ENCODE measurements around the gene DRAM2. TPM values are rescaled to one million over a fixed set of nuclear protein-coding genes. Genes with fewer than 3 reads are reported as not detected.

DRAM2 gene
- total RNA-seq, 1 experiment from 2014 or later = 15.7 TPM

DNA sequence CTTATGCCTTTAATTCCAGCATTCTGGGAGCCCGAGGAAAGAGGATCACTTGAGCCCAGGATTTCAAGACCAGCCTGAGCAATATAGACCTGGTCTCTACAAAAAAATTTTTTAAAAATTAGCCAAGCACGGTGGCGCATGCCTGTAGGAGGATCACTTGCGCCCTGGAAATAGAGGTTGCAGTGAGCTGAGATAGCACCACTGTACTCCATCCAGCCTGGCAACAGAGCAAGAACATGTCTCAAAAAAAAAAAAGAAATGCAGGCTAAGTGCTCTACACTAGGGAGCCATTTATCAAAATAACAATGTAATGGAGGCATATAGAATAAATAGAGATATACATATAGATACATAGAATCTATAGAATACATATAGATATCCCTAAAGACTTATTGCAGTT is 23.5 kb upstream of the DRAM2 start:
- H3K27ac ChIP-seq (ENCODE audit: low read length) = no peak overlapping the region
- H3K4me1 ChIP-seq (ENCODE audit: control insufficient read depth, insufficient read depth, low read length) = no peaks in the 10 kb centered on the region
- H3K36me3 ChIP-seq (ENCODE audit: control insufficient read depth, insufficient read depth, low read length) = peaks cover 4% of the 10 kb centered on the region; the same call in 1 of the 2 replicates
- H3K4me3 ChIP-seq (ENCODE audit: low read depth in 2 of 2, low read length in 2 of 2) = no peak overlapping the region
- TF ChIP-seq, protein P1, sequence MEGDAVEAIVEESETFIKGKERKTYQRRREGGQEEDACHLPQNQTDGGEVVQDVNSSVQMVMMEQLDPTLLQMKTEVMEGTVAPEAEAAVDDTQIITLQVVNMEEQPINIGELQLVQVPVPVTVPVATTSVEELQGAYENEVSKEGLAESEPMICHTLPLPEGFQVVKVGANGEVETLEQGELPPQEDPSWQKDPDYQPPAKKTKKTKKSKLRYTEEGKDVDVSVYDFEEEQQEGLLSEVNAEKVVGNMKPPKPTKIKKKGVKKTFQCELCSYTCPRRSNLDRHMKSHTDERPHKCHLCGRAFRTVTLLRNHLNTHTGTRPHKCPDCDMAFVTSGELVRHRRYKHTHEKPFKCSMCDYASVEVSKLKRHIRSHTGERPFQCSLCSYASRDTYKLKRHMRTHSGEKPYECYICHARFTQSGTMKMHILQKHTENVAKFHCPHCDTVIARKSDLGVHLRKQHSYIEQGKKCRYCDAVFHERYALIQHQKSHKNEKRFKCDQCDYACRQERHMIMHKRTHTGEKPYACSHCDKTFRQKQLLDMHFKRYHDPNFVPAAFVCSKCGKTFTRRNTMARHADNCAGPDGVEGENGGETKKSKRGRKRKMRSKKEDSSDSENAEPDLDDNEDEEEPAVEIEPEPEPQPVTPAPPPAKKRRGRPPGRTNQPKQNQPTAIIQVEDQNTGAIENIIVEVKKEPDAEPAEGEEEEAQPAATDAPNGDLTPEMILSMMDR (IDR thresholded peaks at IDR 0.05) = no peak
- TF ChIP-seq TCF7L2 (IDR thresholded peaks at IDR 0.05; ENCODE audit: low read depth, low read length) = no peak
- no peak for TF ChIP-seq SIN3A (IDR thresholded peaks at IDR 0.05; ENCODE audit: borderline replicate concordance, insufficient read depth, low read depth, low read length)
- TF ChIP-seq POLR2AphosphoS5 (IDR thresholded peaks at IDR 0.05; ENCODE audit: low read depth, low read length) = no peak
- TF ChIP-seq, protein P2, sequence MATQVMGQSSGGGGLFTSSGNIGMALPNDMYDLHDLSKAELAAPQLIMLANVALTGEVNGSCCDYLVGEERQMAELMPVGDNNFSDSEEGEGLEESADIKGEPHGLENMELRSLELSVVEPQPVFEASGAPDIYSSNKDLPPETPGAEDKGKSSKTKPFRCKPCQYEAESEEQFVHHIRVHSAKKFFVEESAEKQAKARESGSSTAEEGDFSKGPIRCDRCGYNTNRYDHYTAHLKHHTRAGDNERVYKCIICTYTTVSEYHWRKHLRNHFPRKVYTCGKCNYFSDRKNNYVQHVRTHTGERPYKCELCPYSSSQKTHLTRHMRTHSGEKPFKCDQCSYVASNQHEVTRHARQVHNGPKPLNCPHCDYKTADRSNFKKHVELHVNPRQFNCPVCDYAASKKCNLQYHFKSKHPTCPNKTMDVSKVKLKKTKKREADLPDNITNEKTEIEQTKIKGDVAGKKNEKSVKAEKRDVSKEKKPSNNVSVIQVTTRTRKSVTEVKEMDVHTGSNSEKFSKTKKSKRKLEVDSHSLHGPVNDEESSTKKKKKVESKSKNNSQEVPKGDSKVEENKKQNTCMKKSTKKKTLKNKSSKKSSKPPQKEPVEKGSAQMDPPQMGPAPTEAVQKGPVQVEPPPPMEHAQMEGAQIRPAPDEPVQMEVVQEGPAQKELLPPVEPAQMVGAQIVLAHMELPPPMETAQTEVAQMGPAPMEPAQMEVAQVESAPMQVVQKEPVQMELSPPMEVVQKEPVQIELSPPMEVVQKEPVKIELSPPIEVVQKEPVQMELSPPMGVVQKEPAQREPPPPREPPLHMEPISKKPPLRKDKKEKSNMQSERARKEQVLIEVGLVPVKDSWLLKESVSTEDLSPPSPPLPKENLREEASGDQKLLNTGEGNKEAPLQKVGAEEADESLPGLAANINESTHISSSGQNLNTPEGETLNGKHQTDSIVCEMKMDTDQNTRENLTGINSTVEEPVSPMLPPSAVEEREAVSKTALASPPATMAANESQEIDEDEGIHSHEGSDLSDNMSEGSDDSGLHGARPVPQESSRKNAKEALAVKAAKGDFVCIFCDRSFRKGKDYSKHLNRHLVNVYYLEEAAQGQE (IDR thresholded peaks at IDR 0.05; ENCODE audit: insufficient read depth in 1 of 2, low read depth in 2 of 2, low read length in 1 of 2) = no peak
- DNase-seq (ENCODE audit: low read depth, low spot score) (no peak), ATAC-seq (no peak)
- no peaks in the 10 kb centered on the region for H3K27me3 ChIP-seq (ENCODE audit: control insufficient read depth, insufficient read depth, low read length)
- intact Hi-C loops (cut with micrococcal nuclease; ENCODE audit: unreplicated experiment) (no loop called here), in situ Hi-C loops (cut with HindIII; ENCODE audit: low pct_unique_long_range_greater_than_20kb, low sequenced_read_pairs) (no loop called here)
- CTCF ChIA-PET = no interaction called here
- no TSS peak for BruUV-seq (replicated peaks)
- POLR2A ChIA-PET = no interaction called here
- H3K9me3 ChIP-seq (ENCODE audit: control insufficient read depth, insufficient read depth, low read depth, low read length) = no peaks in the 10 kb centered on the region

DNA sequence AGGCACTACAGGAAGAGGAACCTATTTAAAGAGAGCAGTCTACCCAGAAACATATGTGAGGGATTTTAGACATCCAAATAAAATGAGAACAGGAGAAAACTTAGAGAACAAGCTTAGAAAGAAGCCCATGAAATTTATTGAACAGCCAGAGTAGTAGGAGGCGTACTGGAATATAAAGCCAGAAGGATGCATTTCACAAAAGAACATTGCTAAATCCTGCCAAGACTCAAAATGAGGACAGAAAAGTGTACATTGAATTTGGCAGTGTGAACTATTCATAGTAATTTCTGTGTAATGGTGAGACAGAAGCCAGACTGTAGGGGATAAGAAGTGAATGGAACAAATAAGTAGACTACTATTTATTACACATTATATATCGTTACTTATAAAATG is 22.6 kb upstream of the DRAM2 start:
- TF ChIP-seq, protein P2 (IDR thresholded peaks at IDR 0.05; ENCODE audit: insufficient read depth in 1 of 2, low read depth in 2 of 2, low read length in 1 of 2) = no peak
- no peak for TF ChIP-seq SIN3A (IDR thresholded peaks at IDR 0.05; ENCODE audit: borderline replicate concordance, insufficient read depth, low read depth, low read length)
- TF ChIP-seq POLR2AphosphoS5 (IDR thresholded peaks at IDR 0.05; ENCODE audit: low read depth, low read length) = no peak
- no peak for TF ChIP-seq TCF7L2 (IDR thresholded peaks at IDR 0.05; ENCODE audit: low read depth, low read length)
- TF ChIP-seq, protein P1 (IDR thresholded peaks at IDR 0.05) = no peak
- Histone ChIP-seq H3K4me1 (ENCODE audit: control insufficient read depth, insufficient read depth, low read length) (no peaks in the 10 kb centered on the region), H3K4me3 (ENCODE audit: low read depth in 2 of 2, low read length in 2 of 2) (no peak overlapping the region), H3K36me3 (ENCODE audit: control insufficient read depth, insufficient read depth, low read length) (peaks cover 4% of the 10 kb centered on the region; the same call in 1 of the 2 replicates), H3K27ac (ENCODE audit: low read length) (no peak overlapping the region), H3K9me3 (ENCODE audit: control insufficient read depth, insufficient read depth, low read depth, low read length) (no peaks in the 10 kb centered on the region), H3K27me3 (ENCODE audit: control insufficient read depth, insufficient read depth, low read length) (no peaks in the 10 kb centered on the region)
- intact Hi-C loops (cut with micrococcal nuclease; ENCODE audit: unreplicated experiment) (no loop called here), in situ Hi-C loops (cut with HindIII; ENCODE audit: low pct_unique_long_range_greater_than_20kb, low sequenced_read_pairs) (no loop called here)
- ATAC-seq (no peak), DNase-seq (ENCODE audit: low read depth, low spot score) (no peak)
- ChIA-PET CTCF (no interaction called here), POLR2A (no interaction called here)
- no TSS peak for BruUV-seq (replicated peaks)

Measured in Panc1 (cell line).